ENCODE results near the gene SUSD2.
A peak's percentile ranks its signal among the peaks of the same experiment; 100 is the strongest.

SUSD2 gene

GRCh38 chr22:24225044-24225601, 43.8 kb downstream of the SUSD2 start:
- POLR2A ChIA-PET: no interaction called here

GRCh38 chr22:24225951-24226350, 44.7 kb downstream of the SUSD2 start:
- POLR2A ChIA-PET: no interaction called here
- TF ChIP-seq ARNT (IDR thresholded peaks at IDR 0.05): no peak
- no peak for TF ChIP-seq FOXM1 (IDR thresholded peaks at IDR 0.05; ENCODE audit: borderline replicate concordance)
- TF ChIP-seq L3MBTL2 (conservative IDR thresholded peaks at IDR 0.05): no peak
- no peak for TF ChIP-seq TARDBP (IDR thresholded peaks at IDR 0.05)
- no peak for TF ChIP-seq FOXA1 (IDR thresholded peaks at IDR 0.05)
- TF ChIP-seq SP1 (IDR thresholded peaks at IDR 0.05): no peak
- no peak for DNase-seq (ENCODE audit: extremely low spot score)
- CTCF ChIA-PET: no interaction called here

More at GRCh38 chr22:24225044-24225601, 43.8 kb downstream of the SUSD2 start:
- TF ChIP-seq ZNF384 (IDR thresholded peaks at IDR 0.05) (no peak), ELF4 (IDR thresholded peaks at IDR 0.05) (no peak), CTBP1 (IDR thresholded peaks at IDR 0.05; ENCODE audit: borderline replicate concordance) (no peak), SP1 (IDR thresholded peaks at IDR 0.05) (no peak), HDGF (IDR thresholded peaks at IDR 0.05; ENCODE audit: borderline replicate concordance) (no peak), TARDBP (IDR thresholded peaks at IDR 0.05) (no peak), PKNOX1 (IDR thresholded peaks at IDR 0.05) (no peak), SUZ12 (IDR thresholded peaks at IDR 0.05) (no peak), FOXA1 (IDR thresholded peaks at IDR 0.05) (no peak), FOXM1 (IDR thresholded peaks at IDR 0.05; ENCODE audit: borderline replicate concordance) (no peak), FOXK2 (IDR thresholded peaks at IDR 0.05) (no peak), ARNT (IDR thresholded peaks at IDR 0.05) (no peak), BHLHE40 (IDR thresholded peaks at IDR 0.05; ENCODE audit: borderline replicate concordance) (no peak), L3MBTL2 (conservative IDR thresholded peaks at IDR 0.05) (no peak)
- DNase-seq (ENCODE audit: extremely low spot score): no peak
- CTCF ChIA-PET: no interaction called here

GRCh38 chr22:24230911-24231656, 49.8 kb downstream of the SUSD2 start:
- ChIA-PET CTCF (interaction anchor here (0.6 to 2.2 kb wide), 7 partner anchors 9 to 74 kb away, joined by 3 to 7 read pairs (median 4); partner anchors contain the start of gene SUSD2), POLR2A (interaction anchor here (0.8 kb wide), 1 partner anchor 22 kb away, joined by 3 read pairs; no protein-coding TSS in a partner anchor)
- no peak for TF ChIP-seq SP1 (IDR thresholded peaks at IDR 0.05)
- DNase-seq (ENCODE audit: extremely low spot score): peak; percentile 75

GRCh38 chr22:24231706-24232105, 50.4 kb downstream of the SUSD2 start:
- POLR2A ChIA-PET: no interaction called here
- CTCF ChIA-PET: interaction anchor here (1.2 to 2.2 kb wide), 3 partner anchors 15 to 75 kb away, joined by 3 to 7 read pairs (median 6); no protein-coding TSS in a partner anchor
- TF ChIP-seq TARDBP (IDR thresholded peaks at IDR 0.05) (no peak), NFRKB (IDR thresholded peaks at IDR 0.05) (no peak), ELF4 (IDR thresholded peaks at IDR 0.05) (no peak), HDGF (IDR thresholded peaks at IDR 0.05; ENCODE audit: borderline replicate concordance) (no peak), FOXA1 (IDR thresholded peaks at IDR 0.05) (no peak), ARNT (IDR thresholded peaks at IDR 0.05) (no peak), LEF1 (IDR thresholded peaks at IDR 0.05; ENCODE audit: borderline replicate concordance) (no peak), SUZ12 (IDR thresholded peaks at IDR 0.05) (no peak), SP1 (IDR thresholded peaks at IDR 0.05) (no peak), BHLHE40 (IDR thresholded peaks at IDR 0.05; ENCODE audit: borderline replicate concordance) (no peak), FOXK2 (IDR thresholded peaks at IDR 0.05) (no peak), ZNF384 (IDR thresholded peaks at IDR 0.05) (no peak)
- no peak for DNase-seq (ENCODE audit: extremely low spot score)

GRCh38 chr22:24232124-24232523, 50.8 kb downstream of the SUSD2 start:
- ChIA-PET POLR2A (no interaction called here), CTCF (interaction anchor here (1.1 to 1.6 kb wide), 2 partner anchors 11 to 42 kb away, joined by 4 to 6 read pairs; no protein-coding TSS in a partner anchor)
- TF ChIP-seq L3MBTL2 (conservative IDR thresholded peaks at IDR 0.05) (no peak), CTBP1 (IDR thresholded peaks at IDR 0.05; ENCODE audit: borderline replicate concordance) (no peak), SP1 (IDR thresholded peaks at IDR 0.05) (no peak), SUZ12 (IDR thresholded peaks at IDR 0.05) (no peak), PKNOX1 (IDR thresholded peaks at IDR 0.05) (no peak), TARDBP (IDR thresholded peaks at IDR 0.05) (no peak), HDGF (IDR thresholded peaks at IDR 0.05; ENCODE audit: borderline replicate concordance) (no peak), NFRKB (IDR thresholded peaks at IDR 0.05) (no peak), FOXK2 (IDR thresholded peaks at IDR 0.05) (no peak), FOXA1 (IDR thresholded peaks at IDR 0.05) (no peak)
- no peak for DNase-seq (ENCODE audit: extremely low spot score)

GRCh38 chr22:24232725-24233124, 51.4 kb downstream of the SUSD2 start:
- CTCF ChIA-PET: interaction anchor here (1.1 to 1.6 kb wide), 2 partner anchors 10 to 43 kb away, joined by 4 to 6 read pairs; no protein-coding TSS in a partner anchor
- POLR2A ChIA-PET: no interaction called here
- no peak for TF ChIP-seq PKNOX1 (IDR thresholded peaks at IDR 0.05)
- TF ChIP-seq L3MBTL2 (conservative IDR thresholded peaks at IDR 0.05): no peak
- TF ChIP-seq ARNT (IDR thresholded peaks at IDR 0.05): no peak
- TF ChIP-seq FOXA1 (IDR thresholded peaks at IDR 0.05): no peak
- no peak for TF ChIP-seq FOXK2 (IDR thresholded peaks at IDR 0.05)
- TF ChIP-seq SUZ12 (IDR thresholded peaks at IDR 0.05): no peak
- no peak for TF ChIP-seq LEF1 (IDR thresholded peaks at IDR 0.05; ENCODE audit: borderline replicate concordance)
- no peak for TF ChIP-seq ELF4 (IDR thresholded peaks at IDR 0.05)
- no peak for TF ChIP-seq NFRKB (IDR thresholded peaks at IDR 0.05)
- TF ChIP-seq BHLHE40 (IDR thresholded peaks at IDR 0.05; ENCODE audit: borderline replicate concordance): no peak
- no peak for TF ChIP-seq FOXM1 (IDR thresholded peaks at IDR 0.05; ENCODE audit: borderline replicate concordance)
- no peak for TF ChIP-seq ZNF384 (IDR thresholded peaks at IDR 0.05)
- no peak for DNase-seq (ENCODE audit: extremely low spot score)
